Aorta (tissue), 5 donors: Measurements from ENCODE around the gene KRT2. TPM values are rescaled to one million over a fixed set of nuclear protein-coding genes. Genes with fewer than 3 reads are reported as not detected.

Experiments
- ATAC-seq: fragments of 200-7000 bp; cut with Tn5 transposase; one replicate; pipeline ENCODE4 v1.9.1; 2022; ENCODE audit warnings: moderate library complexity; ENCODE audit not compliant: low FRiP score
- DNase-seq, 2 donors: peaks; one replicate each; pipeline ENCODE4 v3.0.0-alpha.2; 2020
- H3K27ac ChIP-seq, 2 donors: one replicate each; pipeline ENCODE4 v1.5.1; 2013; ENCODE audit warnings: low read length in 2 of 2, mild to moderate bottlenecking in 2 of 2, moderate library complexity in 2 of 2, control low read depth in 1 of 2, inconsistent platforms in 1 of 2, low read depth in 1 of 2
- H3K27me3 ChIP-seq, 2 donors: one replicate each; pipeline ENCODE4 v1.6.1; 2013; ENCODE audit warnings: control low read depth in 1 of 2, low read length in 1 of 2, mild to moderate bottlenecking in 1 of 2, moderate library complexity in 1 of 2; ENCODE audit not compliant: insufficient read depth in 2 of 2, control insufficient read depth in 1 of 2
- H3K36me3 ChIP-seq, 2 donors: one replicate each; pipeline ENCODE4 v1.6.1; 2013; ENCODE audit warnings: control low read depth in 1 of 2, low read length in 1 of 2, mild to moderate bottlenecking in 1 of 2; ENCODE audit not compliant: insufficient read depth in 2 of 2, control insufficient read depth in 1 of 2
- H3K4me1 ChIP-seq, 2 donors: one replicate each; pipeline ENCODE4 v1.6.1; 2013; ENCODE audit warnings: low read length in 2 of 2, control low read depth in 1 of 2, mild to moderate bottlenecking in 1 of 2, moderate library complexity in 1 of 2; ENCODE audit not compliant: insufficient read depth in 2 of 2, control insufficient read depth in 1 of 2
- H3K4me3 ChIP-seq, 2 donors: one replicate each; pipeline ENCODE4 v1.5.1; 2013; ENCODE audit warnings: low read length in 2 of 2, control low read depth in 1 of 2, mild to moderate bottlenecking in 1 of 2
- H3K9me3 ChIP-seq: one replicate; pipeline ENCODE4 v1.6.1; 2013; ENCODE audit warnings: mild to moderate bottlenecking, low read length; ENCODE audit not compliant: control insufficient read depth
- WGBS, 2 donors: extraction: QIAGEN DNeasy Blood & Tissue Kit; methylation state at CpG; one replicate each; pipeline ENCODE4 v1.1.7; 2013; 5-methylcytosine and 5-hydroxymethylcytosine counted together
- intact Hi-C, 2 donors: fragments of 100-400 bp; cut with DNase I; formaldehyde crosslinking; loops; one replicate each; pipeline versions ENCODE4 v1.14.2 to v1.15.0; 2022
- polyA plus RNA-seq, 2 donors: library from polyadenylated mRNA; stranded (reverse); fragments of 200-250 nt; gene quantifications; one replicate each; pipeline ENCODE4 v1.2.3, GENCODE V29; 2013
- total RNA-seq, 2 donors: library from RNA; stranded (reverse); fragmentation: NEBNext Ultra II Directional; extraction: Animal tissue kit (Norgen Biotek cat#: 25700); gene quantifications; one replicate each; pipeline ENCODE4 v1.2.1, GENCODE V29; 2021
- donor health status: healthy with polysubstance abuse.
- donor health status: Bipolar disorder and iron deficiency.
- donor health status: DM: no; HTN: no; CAD: no.
- donor health status: DM: no; HTN: no; CAD: no.
- donor health status: DM: yes; HTN: yes; CAD: no.

The KRT2 gene
- total and polyA plus RNA-seq, 4 donors = 0.05 to 0.50 TPM; not detected in 2

GRCh38 chr12:52687497-52688385, 35.7 kb upstream of the KRT2 start:
- DNase-seq = no peak

GRCh38 chr12:52686756-52687487, 34.9 kb upstream of the KRT2 start:
- Histone ChIP-seq H3K27me3 (peaks cover 0 to 2% of the 10 kb centered on the region in 2 donors), H3K4me1 (no peaks in the 10 kb centered on the region), H3K9me3 (peaks cover 1% of the 10 kb centered on the region), H3K4me3 (no peak overlapping the region), H3K27ac (no peak overlapping the region), H3K36me3 (no peaks in the 10 kb centered on the region)
- intact Hi-C loops = no loop called here
- WGBS, 2 donors = 77 to 80% methylated on average over 9 of the region's 9 CpGs
- DNase-seq (no peak), ATAC-seq (no peak)

More at GRCh38 chr12:52687497-52688385, 35.7 kb upstream of the KRT2 start:
- H3K4me3 ChIP-seq = no peak overlapping the region
- peaks cover 0 to 2% of the 10 kb centered on the region in 2 donors for H3K27me3 ChIP-seq
- H3K27ac ChIP-seq = no peak overlapping the region
- intact Hi-C loops = no loop called here
- 73 to 75% methylated on average over 8 of the region's 8 CpGs for WGBS, 2 donors
- H3K9me3 ChIP-seq = peaks cover 1% of the 10 kb centered on the region
- H3K36me3 ChIP-seq = no peaks in the 10 kb centered on the region
- no peak for ATAC-seq
- H3K4me1 ChIP-seq = no peaks in the 10 kb centered on the region

DNA sequence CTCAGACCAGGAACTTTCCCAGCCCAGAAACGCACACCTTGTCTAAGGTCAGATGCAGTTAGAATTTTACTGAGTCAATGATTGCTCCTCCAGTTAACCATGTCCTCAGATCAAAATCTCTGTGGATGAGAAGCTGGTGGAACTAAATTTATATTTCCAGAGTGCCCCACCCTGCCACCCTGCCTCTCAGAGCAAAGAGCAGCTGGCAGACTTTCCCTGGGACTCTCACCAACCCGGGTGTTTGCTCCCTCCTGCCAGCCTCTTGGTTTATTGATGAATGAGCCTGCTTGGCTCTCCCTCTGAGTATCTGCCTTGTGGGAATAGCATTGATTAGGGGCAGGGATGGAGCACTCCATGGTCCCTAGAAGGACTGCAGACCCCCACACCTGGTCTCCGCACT, 34.1 kb upstream of the KRT2 start:
- H3K4me3 ChIP-seq = no peak overlapping the region
- DNase-seq (no peak), ATAC-seq (no peak)
- intact Hi-C loops = no loop called here
- no peaks in the 10 kb centered on the region for H3K4me1 ChIP-seq
- no peak overlapping the region for H3K27ac ChIP-seq
- H3K27me3 ChIP-seq = peaks cover 0 to 2% of the 10 kb centered on the region in 2 donors
- 73% methylated on average over 3 of the region's 3 CpGs for WGBS, 2 donors
- peaks cover 1% of the 10 kb centered on the region for H3K9me3 ChIP-seq
- no peaks in the 10 kb centered on the region for H3K36me3 ChIP-seq

- Histone ChIP-seq H3K4me1 (no peaks in the 10 kb centered on the region), H3K27ac (no peak overlapping the region), H3K9me3 (peaks cover 1% of the 10 kb centered on the region), H3K36me3 (no peaks in the 10 kb centered on the region), H3K4me3 (no peak overlapping the region), H3K27me3 (peaks cover 0 to 2% of the 10 kb centered on the region in 2 donors)
- ATAC-seq = no peak
- no peak for DNase-seq
- intact Hi-C loops = no loop called here
- 68 to 73% methylated on average over 6 of the region's 6 CpGs for WGBS, 2 donors
Measured at GRCh38 chr12:52685406-52685890, 33.4 kb upstream of the KRT2 start.

DNA sequence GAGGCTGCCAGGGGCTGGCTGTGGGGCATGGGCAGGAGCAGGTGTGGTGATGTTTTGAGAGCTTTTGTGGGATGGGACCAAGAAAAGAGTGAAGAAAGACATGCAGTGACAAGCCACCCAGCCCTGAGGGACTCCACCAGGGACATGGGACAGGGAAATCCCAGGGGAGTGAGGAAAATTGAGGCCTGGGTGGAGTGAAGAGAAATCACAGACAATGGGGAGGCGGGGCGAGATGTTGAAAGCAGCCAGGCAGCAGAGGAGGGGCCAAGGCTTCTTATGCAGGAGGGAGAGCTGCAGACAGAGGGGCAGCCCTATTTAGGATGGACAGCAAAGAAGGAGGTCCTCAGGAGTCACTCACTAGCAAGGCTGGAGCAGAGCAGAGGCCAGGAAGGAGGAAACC, 32.4 kb upstream of the KRT2 start:
- DNase-seq = no peak
- ATAC-seq = no peak
- WGBS, 2 donors = 79 to 84% methylated on average over 2 of the region's 2 CpGs
- Histone ChIP-seq H3K4me3 (no peak overlapping the region), H3K27ac (no peak overlapping the region), H3K9me3 (peaks cover 1% of the 10 kb centered on the region), H3K36me3 (no peaks in the 10 kb centered on the region), H3K4me1 (no peaks in the 10 kb centered on the region), H3K27me3 (peaks cover 0 to 2% of the 10 kb centered on the region in 2 donors)
- intact Hi-C loops = no loop called here

DNA sequence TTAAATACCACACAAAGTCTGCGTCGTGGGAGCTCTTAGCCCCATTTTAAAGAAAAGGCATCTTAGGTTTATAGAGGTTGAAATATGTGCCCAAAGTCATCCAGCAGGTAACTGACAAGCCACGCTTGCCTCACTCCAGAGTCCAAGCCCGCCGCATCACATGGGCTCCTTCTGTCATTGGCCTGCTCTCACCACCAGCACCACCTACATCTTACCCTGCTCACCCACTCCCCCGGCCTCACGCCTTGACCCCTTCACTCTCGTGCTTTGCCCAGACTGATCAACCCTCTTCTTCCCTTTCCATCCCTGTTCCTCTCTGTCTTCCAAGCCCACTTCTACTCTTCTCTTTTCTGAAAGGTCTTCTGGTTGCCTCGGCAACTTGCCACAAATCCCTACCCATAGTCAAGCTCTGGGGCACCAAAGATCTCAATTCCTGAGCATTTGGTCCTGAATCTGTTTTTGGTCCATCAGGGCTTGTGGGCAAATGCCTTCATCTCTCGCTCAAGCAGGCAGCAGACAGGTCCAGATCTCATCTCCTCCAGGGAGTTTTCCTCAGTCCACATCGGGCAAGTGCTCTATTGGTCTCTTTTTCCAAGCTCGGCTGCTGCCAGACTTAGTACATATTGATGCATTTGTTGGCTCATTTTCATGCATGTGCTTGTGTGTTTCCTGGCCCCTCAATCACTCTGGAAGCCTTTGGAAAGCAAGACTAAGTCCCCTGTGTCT, 31.7 kb upstream of the KRT2 start:
- H3K4me1 ChIP-seq = no peaks in the 10 kb centered on the region
- no peaks in the 10 kb centered on the region for H3K36me3 ChIP-seq
- no peak for ATAC-seq
- H3K9me3 ChIP-seq = peaks cover 1% of the 10 kb centered on the region
- 78 to 86% methylated on average over 12 of the region's 12 CpGs for WGBS, 2 donors
- H3K27ac ChIP-seq = no peak overlapping the region
- H3K4me3 ChIP-seq = no peak overlapping the region
- no peak for DNase-seq
- intact Hi-C loops = no loop called here
- peaks cover 0 to 2% of the 10 kb centered on the region in 2 donors for H3K27me3 ChIP-seq

- no peak overlapping the region for H3K4me3 ChIP-seq
- H3K36me3 ChIP-seq = no peaks in the 10 kb centered on the region
- no peaks in the 10 kb centered on the region for H3K4me1 ChIP-seq
- no peak overlapping the region for H3K27ac ChIP-seq
- 88 to 90% methylated on average over 4 of the region's 4 CpGs for WGBS, 2 donors
- no peaks in the 10 kb centered on the region for H3K27me3 ChIP-seq
- no peaks in the 10 kb centered on the region for H3K9me3 ChIP-seq
- intact Hi-C loops = no loop called here
- ATAC-seq (no peak), DNase-seq (no peak)
Measured at GRCh38 chr12:52682938-52683574, 31.0 kb upstream of the KRT2 start.

- Histone ChIP-seq H3K4me1 (no peaks in the 10 kb centered on the region), H3K27me3 (no peaks in the 10 kb centered on the region), H3K36me3 (no peaks in the 10 kb centered on the region), H3K27ac (no peak overlapping the region), H3K9me3 (no peaks in the 10 kb centered on the region), H3K4me3 (no peak overlapping the region)
- 74 to 85% methylated on average over 2 of the region's 2 CpGs for WGBS, 2 donors
- ATAC-seq (no peak), DNase-seq (no peak)
- intact Hi-C loops = no loop called here
Measured at GRCh38 chr12:52682381-52682660, 30.3 kb upstream of the KRT2 start.
